Fibroblast of lung (primary cell): Measurements from ENCODE around the gene WIPF3. TPM values are rescaled to one million over a fixed set of nuclear protein-coding genes. Genes with fewer than 3 reads are reported as not detected.

Experiments
- DNase-seq, 2 donors: peaks; one replicate each; pipeline versions ENCODE4 v3.0.0 to v3.0.0-alpha.2; 2010; ENCODE audit warnings: low read depth in 2 of 2
- H2AFZ ChIP-seq: 2 replicates; pipeline ENCODE4 v1.5.1; 2012; ENCODE audit warnings: low read length, control low read depth, inconsistent platforms
- H3K27ac ChIP-seq: 2 replicates; pipeline ENCODE4 v1.5.1; 2011; ENCODE audit warnings: low read length, control low read depth; ENCODE audit not compliant: insufficient read depth
- H3K27me3 ChIP-seq: 2 replicates; pipeline ENCODE4 v1.5.1; 2011; ENCODE audit warnings: mild to moderate bottlenecking, low read length; ENCODE audit not compliant: control insufficient read depth, insufficient read depth
- H3K36me3 ChIP-seq: 2 replicates; pipeline ENCODE4 v1.5.1; 2011; ENCODE audit warnings: low read length; ENCODE audit not compliant: control insufficient read depth, insufficient read depth
- H3K4me1 ChIP-seq: 2 replicates; pipeline ENCODE4 v1.5.1; 2011; ENCODE audit warnings: low read length; ENCODE audit not compliant: control insufficient read depth, insufficient read depth; ENCODE audit errors: extremely low read depth
- H3K4me2 ChIP-seq: 2 replicates; pipeline ENCODE4 v1.5.1; 2011; ENCODE audit warnings: low read length, control low read depth; ENCODE audit not compliant: insufficient read depth; ENCODE audit errors: extremely low read depth
- H3K4me3 ChIP-seq, 4 experiments: fragments of 200-600 bp in 1 of 4; sonication (generic) in 1 of 4; replicated peaks in 1 of 4; 2 replicates each; pipeline ENCODE4 v1.5.1; 2011 to 2016; ENCODE audit warnings: low read length in 4 of 4, low read depth in 3 of 4, mild to moderate bottlenecking in 3 of 4, control low read depth in 2 of 4, inconsistent platforms in 1 of 4, mixed read lengths in 1 of 4; ENCODE audit not compliant: insufficient read depth in 1 of 4; ENCODE audit errors: control extremely low read depth in 1 of 4
- H3K79me2 ChIP-seq: 2 replicates; pipeline ENCODE4 v1.5.1; 2012; ENCODE audit warnings: mild to moderate bottlenecking, low read length, inconsistent platforms; ENCODE audit not compliant: control insufficient read depth, insufficient read depth
- H3K9ac ChIP-seq: 2 replicates; pipeline ENCODE4 v1.5.1; 2011; ENCODE audit warnings: mild to moderate bottlenecking, low read length, control low read depth; ENCODE audit not compliant: insufficient read depth
- H3K9me3 ChIP-seq: 2 replicates; pipeline ENCODE4 v1.5.1; 2012; ENCODE audit warnings: low read depth, low read length; ENCODE audit not compliant: control insufficient read depth, insufficient read depth
- H4K20me1 ChIP-seq: 2 replicates; pipeline ENCODE4 v1.5.1; 2011; ENCODE audit warnings: low read length; ENCODE audit not compliant: control insufficient read depth, insufficient read depth; ENCODE audit errors: extremely low read depth
- CTCF ChIP-seq, 2 donors: IDR thresholded peaks in 1 of 2; conservative IDR thresholded peaks in 1 of 2; 1 replicate in 1 of 2; 2 replicates in 1 of 2; pipeline ENCODE4 v1.5.1; 2011 to 2012; ENCODE audit warnings: low read length in 2 of 2, control low read depth in 1 of 2, inconsistent platforms in 1 of 2, low read depth in 1 of 2, mild to moderate bottlenecking in 1 of 2
- EZH2 ChIP-seq: IDR thresholded peaks from 2 replicates; pipeline ENCODE4 v1.5.1; 2012; ENCODE audit warnings: low read length, control low read depth, mild to moderate bottlenecking; ENCODE audit errors: missing control alignments
- polyA plus RNA-seq, 2 donors: library from polyadenylated mRNA; depleted of rRNA in 1 of 2; stranded (reverse) in 1 of 2; unstranded in 1 of 2; fragments of >200 nt; gene quantifications; 2 replicates each; pipeline ENCODE4 v1.2.1, GENCODE V29; 2011 to 2012; ENCODE audit warnings: missing spikeins in 1 of 2
- total RNA-seq: library from RNA; depleted of rRNA; stranded (reverse); fragments of >200 nt; gene quantifications from 2 replicates; pipeline ENCODE4 v1.2.1, GENCODE V29; 2014

The WIPF3 gene
- total and polyA plus RNA-seq, 2 donors (not counting 1 experiment from before 2014, with no cell fraction given) = 0.33 TPM; not detected in 1

- Histone ChIP-seq H3K79me2 (no peaks in the 10 kb centered on the region), H3K9ac (no peak overlapping the region), H2AFZ (no peak overlapping the region), H3K4me3 (no peak overlapping the region), H3K27me3 (peaks cover 50% of the 10 kb centered on the region), H3K36me3 (no peaks in the 10 kb centered on the region), H4K20me1 (no peaks in the 10 kb centered on the region), H3K4me2 (no peak overlapping the region), H3K4me1 (no peaks in the 10 kb centered on the region), H3K9me3 (no peaks in the 10 kb centered on the region), H3K27ac (no peak overlapping the region)
- TF ChIP-seq CTCF (conservative IDR thresholded peaks at IDR 0.05 in 1 of 2, IDR thresholded peaks at IDR 0.05 in 1 of 2; ENCODE audit: low read depth in 1 of 2, low read length in 2 of 2) (no peak), EZH2 (no peak)
- peak in 1 of 2 donors; percentile 13 for DNase-seq
Measured at GRCh38 chr7:29808075-29808801, 1.9 kb downstream of the WIPF3 start.

- Histone ChIP-seq H2AFZ (no peak overlapping the region), H3K27ac (no peak overlapping the region), H3K4me1 (no peaks in the 10 kb centered on the region), H4K20me1 (no peaks in the 10 kb centered on the region), H3K79me2 (no peaks in the 10 kb centered on the region), H3K27me3 (peaks cover 43% of the 10 kb centered on the region), H3K4me3 (no peak overlapping the region), H3K9me3 (no peaks in the 10 kb centered on the region), H3K36me3 (no peaks in the 10 kb centered on the region), H3K4me2 (no peak overlapping the region), H3K9ac (no peak overlapping the region)
- peak; percentile 39 for TF ChIP-seq EZH2
- no peak for TF ChIP-seq CTCF (conservative IDR thresholded peaks at IDR 0.05 in 1 of 2, IDR thresholded peaks at IDR 0.05 in 1 of 2; ENCODE audit: low read depth in 1 of 2, low read length in 2 of 2)
- no peak for DNase-seq
Measured at GRCh38 chr7:29809533-29810155, 3.3 kb downstream of the WIPF3 start.

- H3K4me3 ChIP-seq = no peak overlapping the region
- no peak for DNase-seq
- no peak overlapping the region for H3K9ac ChIP-seq
- H3K79me2 ChIP-seq = no peaks in the 10 kb centered on the region
- H2AFZ ChIP-seq = no peak overlapping the region
- no peaks in the 10 kb centered on the region for H3K36me3 ChIP-seq
- H3K9me3 ChIP-seq = no peaks in the 10 kb centered on the region
- H3K27me3 ChIP-seq = peaks cover 37% of the 10 kb centered on the region
- no peaks in the 10 kb centered on the region for H3K4me1 ChIP-seq
- no peaks in the 10 kb centered on the region for H4K20me1 ChIP-seq
- no peak overlapping the region for H3K27ac ChIP-seq
- TF ChIP-seq CTCF (conservative IDR thresholded peaks at IDR 0.05 in 1 of 2, IDR thresholded peaks at IDR 0.05 in 1 of 2; ENCODE audit: low read depth in 1 of 2, low read length in 2 of 2) (no peak), EZH2 (no peak)
- no peak overlapping the region for H3K4me2 ChIP-seq
Measured at GRCh38 chr7:29810297-29810696, 4.0 kb downstream of the WIPF3 start.
